HG03135 (cell line): ENCODE results near the gene DNAL4.

Source experiments
- ATAC-seq: cut with Tn5 transposase; IDR thresholded peaks from one replicate; pipeline ENCODE4 v1.9.1; 2021; ENCODE audit warnings: mild to moderate bottlenecking, moderate library complexity; ENCODE audit not compliant: unreplicated experiment

The DNAL4 gene

DNA sequence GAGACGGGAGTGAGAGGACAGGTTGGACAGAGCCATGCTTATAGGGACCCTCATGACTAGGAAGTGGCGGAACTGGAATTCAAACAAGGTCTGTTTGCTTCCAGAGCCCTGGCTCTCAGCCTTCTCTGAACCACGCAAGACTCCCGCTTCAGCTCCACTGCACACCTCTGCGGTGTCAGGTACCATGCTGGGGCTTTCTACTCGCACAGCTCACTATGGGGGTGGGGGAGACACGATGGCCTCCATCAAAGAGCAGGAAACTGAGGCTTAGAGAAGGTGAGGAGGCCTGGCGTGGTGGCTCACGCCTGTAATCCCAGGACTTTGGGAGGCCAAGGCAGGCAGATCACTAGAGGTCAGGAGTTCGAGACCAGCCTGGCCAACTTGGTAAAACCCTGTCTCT lies 52.4 kb downstream of the DNAL4 start:
- ATAC-seq: no peak

DNA sequence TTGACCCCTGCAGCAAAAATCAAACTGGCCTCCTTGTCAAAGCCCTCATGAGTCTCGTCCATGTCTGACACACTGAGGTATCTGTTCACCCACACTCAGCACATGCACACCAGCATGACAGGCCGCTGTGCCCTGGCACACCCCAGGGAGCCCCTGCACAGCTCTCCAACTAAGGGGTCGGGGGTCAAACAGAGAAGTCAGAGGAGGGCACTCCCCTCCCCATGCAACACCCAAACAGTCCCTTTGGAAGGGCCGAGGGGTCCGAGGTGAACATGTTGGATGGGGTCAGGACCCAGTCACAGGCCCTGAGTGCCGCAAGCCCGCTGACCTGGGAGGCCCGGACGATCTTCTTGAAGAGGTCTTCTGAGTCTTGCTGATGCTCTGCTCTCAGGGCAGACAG lies 52.8 kb downstream of the DNAL4 start:
- ATAC-seq: no peak

DNA sequence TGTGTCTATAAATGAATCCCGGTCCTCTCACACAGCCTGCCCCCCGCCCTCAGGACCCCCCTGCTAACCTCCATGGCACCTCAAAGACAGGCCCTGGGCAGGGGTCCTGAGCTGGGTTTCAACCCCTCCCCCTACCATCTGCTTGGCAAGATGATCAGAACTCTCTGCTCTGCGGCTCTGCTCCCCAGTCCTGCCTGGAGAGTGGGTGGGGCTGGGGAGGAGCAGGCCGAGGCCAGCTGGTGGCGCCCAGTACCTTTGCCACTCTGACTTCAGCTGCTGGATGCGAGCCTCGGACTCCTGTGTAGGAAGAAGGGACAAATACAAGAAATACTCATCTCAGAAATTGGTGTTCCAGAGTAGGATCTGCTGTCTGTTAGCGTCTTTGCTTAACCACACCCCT lies 53.2 kb downstream of the DNAL4 start:
- no peak for ATAC-seq

- no peak for ATAC-seq
Measured at GRCh38 chr22:38740116-38740723, 53.7 kb downstream of the DNAL4 start.

DNA sequence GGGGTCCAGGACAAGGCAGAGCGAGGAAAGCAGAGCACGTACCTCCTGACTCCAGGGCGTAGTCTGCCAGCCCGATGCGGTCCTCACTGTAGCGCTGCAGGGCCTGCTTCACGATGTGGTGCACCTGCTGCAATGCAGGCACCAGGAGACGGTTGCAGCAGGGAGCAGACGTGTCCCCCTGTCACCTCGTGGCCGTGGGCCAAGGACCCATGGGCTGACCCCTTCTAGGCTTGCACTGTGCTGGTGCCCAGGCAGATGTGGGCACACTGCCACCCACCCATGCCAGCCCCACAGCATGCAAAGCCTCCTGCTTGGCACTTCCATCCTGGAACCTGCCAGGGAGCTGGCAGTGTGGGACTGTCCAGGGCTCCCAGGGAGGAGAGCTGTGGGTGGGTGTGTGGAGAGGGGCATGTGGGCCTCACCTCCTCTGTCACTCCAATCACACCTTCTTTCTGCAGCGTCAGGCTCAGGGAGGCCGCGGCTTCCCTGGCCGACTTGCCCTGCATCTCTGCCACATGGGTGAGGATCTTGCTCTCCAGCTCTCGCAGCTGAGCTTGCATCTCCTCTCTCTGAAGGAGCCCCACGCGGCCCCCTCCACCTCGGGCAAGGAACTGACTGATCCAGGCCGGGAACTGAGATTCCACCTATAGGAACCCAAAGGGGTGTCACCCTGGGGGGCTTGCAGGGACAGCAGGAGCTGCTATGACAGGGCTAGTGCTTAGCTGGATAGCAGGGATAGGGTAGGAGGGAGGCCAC lies 54.5 kb downstream of the DNAL4 start:
- no peak for ATAC-seq

DNA sequence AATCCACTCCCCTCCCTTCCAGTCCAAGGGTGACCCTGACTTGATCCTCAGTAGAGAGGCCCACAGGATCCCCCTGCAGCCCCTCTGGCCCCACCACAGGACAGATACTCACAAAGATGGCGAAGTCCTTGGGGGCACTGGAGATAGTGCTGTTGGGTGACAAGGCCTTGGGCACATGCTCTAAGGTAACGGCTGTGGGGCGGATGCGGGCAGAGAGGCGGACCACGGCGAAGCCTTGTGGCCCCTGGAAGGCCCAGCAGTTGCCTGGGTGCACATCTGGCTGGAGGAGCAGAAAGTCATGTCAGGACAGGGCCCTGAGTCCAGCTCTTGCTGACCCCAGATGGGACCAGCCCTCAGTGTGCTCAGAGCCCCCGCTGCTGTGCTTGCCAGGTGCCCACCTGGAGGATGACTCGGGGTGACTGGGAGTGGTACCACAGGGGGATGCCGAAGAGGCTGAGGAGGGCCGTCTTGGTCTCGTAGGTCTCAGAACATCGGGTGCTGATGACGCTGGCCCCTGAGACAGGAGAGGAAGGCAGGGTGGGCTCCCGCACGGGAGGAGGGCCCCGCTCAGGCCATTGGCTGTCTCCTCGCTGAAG lies 55.4 kb downstream of the DNAL4 start:
- no peak for ATAC-seq

GRCh38 chr22:38737302-38738060 lies 56.5 kb downstream of the DNAL4 start:
- no peak for ATAC-seq

DNA sequence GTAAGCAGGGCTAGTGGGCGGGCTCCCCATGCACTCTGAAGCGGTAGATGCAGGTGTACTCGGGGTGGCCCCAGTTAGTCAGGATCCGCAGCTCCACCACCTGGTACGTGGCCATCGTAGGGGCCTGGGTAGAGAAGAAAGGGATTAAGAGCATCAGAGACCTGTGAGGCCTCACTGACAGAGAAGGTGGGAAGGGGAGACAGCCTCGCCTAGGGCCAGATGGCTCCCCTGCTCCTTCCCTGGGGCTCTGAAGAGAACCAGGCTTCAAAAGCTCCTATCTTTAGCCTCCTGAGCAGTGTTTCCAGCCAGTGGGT lies 57.7 kb downstream of the DNAL4 start:
- ATAC-seq: no peak

GRCh38 chr22:38735465-38736256 lies 58.3 kb downstream of the DNAL4 start:
- ATAC-seq: no peak

GRCh38 chr22:38735126-38735464 lies 58.8 kb downstream of the DNAL4 start:
- no peak for ATAC-seq

- ATAC-seq: no peak
Measured at GRCh38 chr22:38734421-38735100, 59.4 kb downstream of the DNAL4 start.

- ATAC-seq: no peak
Measured at GRCh38 chr22:38733724-38734381, 60.1 kb downstream of the DNAL4 start.

GRCh38 chr22:38733329-38733723 lies 60.6 kb downstream of the DNAL4 start:
- ATAC-seq: no peak

- no peak for ATAC-seq
Measured at GRCh38 chr22:38732251-38732815, 61.6 kb downstream of the DNAL4 start.

DNA sequence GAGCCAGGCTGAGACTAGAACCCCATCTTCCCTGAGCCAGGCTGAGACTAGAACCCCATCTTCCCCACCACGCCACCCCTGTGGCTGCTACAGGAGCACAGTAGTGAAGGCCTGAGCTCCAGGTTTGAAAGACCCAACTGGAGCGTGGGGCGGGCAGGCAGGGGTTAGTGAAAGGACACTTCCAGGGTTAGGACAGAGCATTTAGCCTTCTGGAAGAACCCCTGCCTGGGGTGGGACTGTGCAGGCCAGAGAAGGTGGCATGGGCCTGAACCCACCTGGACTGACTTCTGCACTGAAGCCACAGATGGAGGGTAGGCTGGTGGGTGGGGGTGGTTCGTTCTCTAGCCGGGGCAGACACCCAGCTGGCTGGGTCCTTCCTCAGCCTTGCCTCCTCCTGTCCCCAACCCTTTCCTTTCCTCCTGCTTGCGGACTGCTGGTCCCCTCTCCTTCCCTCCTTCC lies 62.2 kb downstream of the DNAL4 start:
- no peak for ATAC-seq

- ATAC-seq: no peak
Measured at GRCh38 chr22:38730411-38730871, 63.5 kb downstream of the DNAL4 start.

GRCh38 chr22:38729946-38730345 lies 64.0 kb downstream of the DNAL4 start:
- ATAC-seq: no peak

GRCh38 chr22:38728871-38729796 lies 64.8 kb downstream of the DNAL4 start:
- no peak for ATAC-seq
